H1 (cell line): ENCODE data around the gene IPO9. TPM values are rescaled to one million over a fixed set of nuclear protein-coding genes. Genes with fewer than 3 reads are reported as not detected.

Experiments used
- CTCF ChIA-PET: fragments of 300-600 bp; sonication (Branson Sonifier 250); formaldehyde crosslinking; loops from one replicate; lab custom pipeline; 2021; ENCODE audit not compliant: partially characterized antibody; lab: Charles Lee
- POLR2A ChIA-PET: fragments of 300-600 bp; sonication (Branson Sonifier 250); formaldehyde crosslinking; loops from one replicate; lab custom pipeline; 2021; ENCODE audit warnings: inconsistent platforms; ENCODE audit not compliant: partially characterized antibody; lab: Charles Lee
- DNase-seq, 2 experiments: peaks; one replicate each; pipeline versions ENCODE4 v3.0.0 to v3.0.0-alpha.2; 2010 to 2022; ENCODE audit warnings: low spot score in 2 of 2, low read depth in 1 of 2, mixed read lengths in 1 of 2
- FAIRE-seq: peaks from 2 replicates; lab custom pipeline; 2011; peaks lifted over from hg19 to GRCh38; lab: Jason Lieb, UNC
- H2AFZ ChIP-seq: 2 replicates; pipeline ENCODE4 v1.8.1; 2012; ENCODE audit warnings: low read length, inconsistent platforms
- H2AK5ac ChIP-seq: 2 replicates; pipeline ENCODE4 v1.6.1; 2013; ENCODE audit warnings: low read depth, low read length
- H2BK120ac ChIP-seq: replicated peaks from 2 replicates; pipeline ENCODE3; 2013; ENCODE audit warnings: low read depth, low read length, inconsistent platforms
- H2BK12ac ChIP-seq: 2 replicates; pipeline ENCODE4 v1.6.1; 2013; ENCODE audit warnings: low read depth, low read length
- H2BK15ac ChIP-seq: 2 replicates; pipeline ENCODE4 v1.6.1; 2013; ENCODE audit warnings: low read length
- H2BK20ac ChIP-seq: 2 replicates; pipeline ENCODE4 v1.6.1; 2013; ENCODE audit warnings: low read length
- H2BK5ac ChIP-seq: 2 replicates; pipeline ENCODE4 v1.6.1; 2013; ENCODE audit warnings: low read depth, low read length
- H3K14ac ChIP-seq: 2 replicates; pipeline ENCODE4 v1.6.1; 2013; ENCODE audit warnings: inconsistent platforms; ENCODE audit not compliant: insufficient read length
- H3K18ac ChIP-seq: 2 replicates; pipeline ENCODE4 v1.6.1; 2013; ENCODE audit warnings: low read length; ENCODE audit errors: extremely low read depth
- H3K23ac ChIP-seq: 2 replicates; pipeline ENCODE4 v1.6.1; 2013; ENCODE audit warnings: inconsistent platforms; ENCODE audit not compliant: insufficient read length
- H3K23me2 ChIP-seq: 2 replicates; pipeline ENCODE4 v1.6.1; 2013; ENCODE audit warnings: low read depth, low read length
- H3K27ac ChIP-seq: 2 replicates; pipeline ENCODE4 v1.6.1; 2011; ENCODE audit warnings: low read depth, low read length, inconsistent platforms
- H3K27me3 ChIP-seq, 4 experiments: replicated peaks in 1 of 4; 1 replicate in 1 of 4; 2 replicates in 3 of 4; pipeline versions ENCODE4 v1.6.1 to v1.8.1; 2011 to 2013; ENCODE audit warnings: low read length in 3 of 4, mild to moderate bottlenecking in 3 of 4, inconsistent platforms in 2 of 4, mixed read lengths in 2 of 4, moderate library complexity in 1 of 4; ENCODE audit not compliant: control insufficient read depth in 3 of 4, insufficient read depth in 3 of 4; ENCODE audit errors: extremely low read depth in 1 of 4
- H3K36me3 ChIP-seq, 4 experiments: 2 replicates each; pipeline versions ENCODE4 v1.6.1 to v1.8.1; 2011 to 2013; ENCODE audit warnings: mild to moderate bottlenecking in 4 of 4, low read length in 3 of 4, moderate library complexity in 2 of 4, control low read depth in 1 of 4, inconsistent platforms in 1 of 4; ENCODE audit not compliant: insufficient read depth in 4 of 4, control insufficient read depth in 2 of 4
- H3K4ac ChIP-seq: replicated peaks from 2 replicates; pipeline ENCODE3; 2013; ENCODE audit warnings: low read length, low read depth, mixed read lengths, inconsistent platforms; ENCODE audit not compliant: insufficient read length
- H3K4me1 ChIP-seq, 4 experiments: replicated peaks in 1 of 4; 1 replicate in 1 of 4; 2 replicates in 3 of 4; pipeline versions ENCODE4 v1.6.1 to v1.8.1; 2011 to 2013; ENCODE audit warnings: low read length in 3 of 4, inconsistent platforms in 2 of 4, mixed read lengths in 1 of 4; ENCODE audit not compliant: insufficient read depth in 4 of 4, control insufficient read depth in 3 of 4
- H3K4me2 ChIP-seq, 2 experiments: 2 replicates each; pipeline versions ENCODE4 v1.6.1 to v1.8.1; 2011 to 2013; ENCODE audit warnings: low read depth in 2 of 2, low read length in 2 of 2, control low read depth in 1 of 2, inconsistent platforms in 1 of 2, mild to moderate bottlenecking in 1 of 2; ENCODE audit not compliant: insufficient read depth in 1 of 2
- H3K4me3 ChIP-seq, 4 experiments: fragments of 200-600, 300-600 bp in 1 of 4; sonication (generic), shearing (Covaris generic), sonication (Bioruptor Twin) in 1 of 4; 2 replicates each; pipeline versions ENCODE4 v1.5.1 to v1.8.1; 2011 to 2016; ENCODE audit warnings: low read length in 4 of 4, low read depth in 3 of 4, control low read depth in 2 of 4, inconsistent platforms in 2 of 4, mild to moderate bottlenecking in 2 of 4, mixed read lengths in 1 of 4, moderate library complexity in 1 of 4; ENCODE audit not compliant: insufficient read depth in 2 of 4; ENCODE audit errors: extremely low read depth in 1 of 4
- H3K56ac ChIP-seq: replicated peaks from 2 replicates; pipeline ENCODE3; 2013; ENCODE audit warnings: low read depth, mild to moderate bottlenecking, mixed read lengths, low read length, inconsistent platforms; ENCODE audit not compliant: insufficient read length
- H3K79me1 ChIP-seq: 2 replicates; pipeline ENCODE4 v1.6.1; 2013; ENCODE audit warnings: low read depth, low read length, control low read depth
- H3K79me2 ChIP-seq, 2 experiments: 2 replicates each; pipeline versions ENCODE4 v1.6.1 to v1.8.1; 2012 to 2013; ENCODE audit warnings: low read length in 2 of 2, mild to moderate bottlenecking in 2 of 2, inconsistent platforms in 1 of 2; ENCODE audit not compliant: insufficient read depth in 2 of 2, control insufficient read depth in 1 of 2
- H3K9ac ChIP-seq, 4 experiments: replicated peaks in 1 of 4; 1 replicate in 1 of 4; 2 replicates in 3 of 4; pipeline versions ENCODE4 v1.6.1 to v1.8.1; 2011 to 2013; ENCODE audit warnings: low read depth in 3 of 4, low read length in 3 of 4, control low read depth in 2 of 4, mild to moderate bottlenecking in 2 of 4, moderate library complexity in 2 of 4, inconsistent platforms in 1 of 4; ENCODE audit errors: extremely low read depth in 1 of 4
- H3K9me3 ChIP-seq, 2 experiments: 2 replicates each; pipeline versions ENCODE4 v1.6.1 to v1.8.1; 2012 to 2013; ENCODE audit warnings: mild to moderate bottlenecking in 2 of 2, moderate library complexity in 2 of 2, control low read depth in 1 of 2, inconsistent platforms in 1 of 2, low read depth in 1 of 2, low read length in 1 of 2, mixed read lengths in 1 of 2; ENCODE audit not compliant: insufficient read depth in 2 of 2
- H4K20me1 ChIP-seq, 2 experiments: replicated peaks in 1 of 2; 2 replicates each; pipeline versions ENCODE3 to v1.8.1; 2011 to 2013; ENCODE audit warnings: inconsistent platforms in 2 of 2, low read length in 2 of 2, mild to moderate bottlenecking in 1 of 2; ENCODE audit not compliant: insufficient read depth in 2 of 2, control insufficient read depth in 1 of 2
- H4K5ac ChIP-seq: 2 replicates; pipeline ENCODE4 v1.6.1; 2013; ENCODE audit warnings: low read length, low read depth, mixed read lengths, inconsistent platforms; ENCODE audit not compliant: insufficient read length
- H4K8ac ChIP-seq: 2 replicates; pipeline ENCODE4 v1.8.0; 2013; ENCODE audit warnings: mild to moderate bottlenecking, moderate library complexity, low read length, inconsistent platforms; ENCODE audit not compliant: insufficient read depth; ENCODE audit errors: extremely low read depth
- H4K91ac ChIP-seq: replicated peaks from 2 replicates; pipeline ENCODE3; 2013; ENCODE audit warnings: low read length, mixed read lengths, inconsistent platforms; ENCODE audit not compliant: insufficient read length
- BACH1 ChIP-seq: IDR thresholded peaks from 2 replicates; pipeline ENCODE4 v1.6.1; 2012; ENCODE audit warnings: low read length, improper control_type of control experiment
- CBX8 ChIP-seq: fragments of 300-800, 300-1000 bp; sonication (generic); IDR thresholded peaks from 2 replicates; pipeline ENCODE4 v1.7.1; 2016; ENCODE audit warnings: low read depth, low read length, borderline replicate concordance
- EP300 ChIP-seq, 2 experiments: IDR thresholded peaks; 1 replicate in 1 of 2; 2 replicates in 1 of 2; pipeline ENCODE4 v1.6.1; 2011 to 2012; ENCODE audit warnings: low read depth in 2 of 2, low read length in 2 of 2, mild to moderate bottlenecking in 2 of 2, borderline replicate concordance in 1 of 2, inconsistent platforms in 1 of 2, moderate library complexity in 1 of 2
- FOSL1 ChIP-seq: IDR thresholded peaks from 2 replicates; pipeline ENCODE4 v1.6.1; 2011; ENCODE audit warnings: mild to moderate bottlenecking, low read depth, low read length, moderate library complexity; ENCODE audit not compliant: insufficient read depth
- GABPA ChIP-seq: IDR thresholded peaks from 2 replicates; pipeline ENCODE4 v1.6.1; 2011; ENCODE audit warnings: mild to moderate bottlenecking, low read length, moderate library complexity, borderline replicate concordance; ENCODE audit not compliant: insufficient read depth
- JUN ChIP-seq: IDR thresholded peaks from 2 replicates; pipeline ENCODE4 v1.6.1; 2011; ENCODE audit warnings: low read depth, mild to moderate bottlenecking, improper control_type of control experiment, low read length
- NANOG ChIP-seq: IDR thresholded peaks from 2 replicates; pipeline ENCODE4 v1.6.1; 2011; ENCODE audit warnings: low read length, low read depth, mild to moderate bottlenecking, inconsistent platforms; ENCODE audit not compliant: insufficient read depth, poor library complexity, severe bottlenecking
- POU5F1 ChIP-seq: IDR thresholded peaks from 2 replicates; pipeline ENCODE4 v1.6.1; 2011; ENCODE audit warnings: low read depth, mild to moderate bottlenecking, low read length, moderate library complexity
- RFX5 ChIP-seq: IDR thresholded peaks from 2 replicates; pipeline ENCODE4 v1.6.1; 2011; ENCODE audit warnings: low read depth, low read length, improper control_type of control experiment, borderline replicate concordance
- SIN3A ChIP-seq, 2 experiments: IDR thresholded peaks in 1 of 2; conservative IDR thresholded peaks in 1 of 2; 2 replicates each; pipeline ENCODE4 v1.6.1; 2011 to 2012; ENCODE audit warnings: low read length in 2 of 2, improper control_type of control experiment in 1 of 2, low read depth in 1 of 2, mild to moderate bottlenecking in 1 of 2
- SP4 ChIP-seq: IDR thresholded peaks from 2 replicates; pipeline ENCODE4 v1.6.1; 2012; ENCODE audit warnings: low read length, inconsistent platforms
- SUZ12 ChIP-seq: fragments of 200-600 bp; sonication (generic); IDR thresholded peaks from 2 replicates; pipeline ENCODE4 v1.6.1; 2012; ENCODE audit warnings: mild to moderate bottlenecking, inconsistent platforms, low read length, moderate library complexity, mixed read lengths
- ZNF274 ChIP-seq: IDR thresholded peaks from 2 replicates; pipeline ENCODE4 v1.7.0; 2012; ENCODE audit warnings: low read length, borderline replicate concordance; ENCODE audit errors: extremely low read depth
- polyA plus RNA-seq, 7 experiments: library from polyadenylated mRNA; depleted of rRNA in 3 of 7; stranded (reverse) in 5 of 7; unstranded in 2 of 7; fragments of >200 nt in 5 of 7; fragments of 200-250 nt in 2 of 7; gene quantifications; 1 replicate in 5 of 7; 2 replicates in 1 of 7; 4 replicates in 1 of 7; pipeline versions ENCODE4 v1.2.1 to v1.2.3, GENCODE V29; 2011 to 2013; ENCODE audit warnings: missing spikeins in 2 of 7, mixed read lengths in 2 of 7
- total RNA-seq: library from RNA; stranded (reverse); fragmentation: NEBNext Ultra II Directional; extraction: Animal tissue kit (Norgen Biotek cat#: 25700); gene quantifications from 2 replicates; pipeline ENCODE4 v1.2.1, GENCODE V29; 2021
- TF ChIP-seq, protein P1 (sequence below): IDR thresholded peaks from 2 replicates; pipeline ENCODE4 v1.6.1; 2011; ENCODE audit warnings: low read depth, mild to moderate bottlenecking, low read length; ENCODE audit not compliant: insufficient read depth

IPO9 gene
- total and polyA plus RNA-seq, 2 of the 8 experiments (the other 6 are each of a cell fraction or from before 2014, with no cell fraction given): 61.0 to 122 TPM

DNA sequence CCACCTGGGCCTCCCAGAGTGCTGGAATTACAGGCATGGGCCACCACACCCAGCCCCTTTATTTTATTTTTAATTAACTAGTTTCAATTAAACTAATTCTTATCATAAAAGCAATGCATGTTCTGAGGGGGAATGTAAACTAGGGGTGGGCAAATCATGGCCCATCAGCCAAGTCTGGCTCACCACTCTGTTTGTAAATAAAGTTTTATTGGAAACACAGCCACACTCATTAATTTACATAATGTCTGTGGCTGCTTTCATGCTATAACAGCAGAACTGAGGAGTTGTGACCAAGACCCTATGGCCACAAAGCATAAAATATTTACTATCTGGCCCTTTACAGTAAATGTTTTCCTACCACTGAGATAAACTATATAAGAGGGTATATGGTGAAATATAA lies 28.7 kb upstream of the IPO9 start:
- CTCF ChIA-PET: interaction anchor here (0.8 to 2.7 kb wide), 2 partner anchors 15 to 91 kb away, joined by 3 to 17 read pairs; no protein-coding TSS in a partner anchor
- peaks cover 3 to 46% (median 15%) of the 10 kb centered on the region in 4 experiments; a peak in 6 of 8 replicates for H3K36me3 ChIP-seq
- no peak overlapping the region for H2AK5ac ChIP-seq
- H3K9ac ChIP-seq: no peak overlapping the region
- no peaks in the 10 kb centered on the region for H3K9me3 ChIP-seq
- H3K27me3 ChIP-seq: no peaks in the 10 kb centered on the region
- no peak overlapping the region for H4K91ac ChIP-seq
- H3K4ac ChIP-seq: no peak overlapping the region
- no peak overlapping the region for H3K14ac ChIP-seq
- no peak overlapping the region for H3K23ac ChIP-seq
- H2BK120ac ChIP-seq: no peak overlapping the region
- FAIRE-seq (no peak), DNase-seq (no peak)
- H2BK20ac ChIP-seq: no peak overlapping the region
- H3K4me2 ChIP-seq: no peak overlapping the region
- H3K4me3 ChIP-seq: no peak overlapping the region
- H2BK5ac ChIP-seq: no peak overlapping the region
- H4K5ac ChIP-seq: no peak overlapping the region
- no peak overlapping the region for H2BK15ac ChIP-seq
- peaks cover 2% of the 10 kb centered on the region; the same call in 1 of the 2 replicates for H3K23me2 ChIP-seq
- no peaks in the 10 kb centered on the region for H4K20me1 ChIP-seq
- no peak overlapping the region for H4K8ac ChIP-seq
- H2AFZ ChIP-seq: no peak overlapping the region
- H3K56ac ChIP-seq: no peak overlapping the region
- no peak overlapping the region for H2BK12ac ChIP-seq
- H3K27ac ChIP-seq: no peak overlapping the region
- H3K79me2 ChIP-seq: no peaks in the 10 kb centered on the region
- no peaks in the 10 kb centered on the region for H3K79me1 ChIP-seq
- POLR2A ChIA-PET: no interaction called here
- H3K18ac ChIP-seq: no peak overlapping the region
- no peaks in the 10 kb centered on the region for H3K4me1 ChIP-seq
- TF ChIP-seq JUN (no peak), BACH1 (no peak), CBX8 (no peak), SUZ12 (no peak), NANOG (no peak), EP300 (IDR thresholded peaks at IDR 0.05; ENCODE audit: borderline replicate concordance in 1 of 2, low read depth in 2 of 2, low read length in 2 of 2) (no peak), SP4 (no peak), ZNF274 (no peak), GABPA (no peak), RFX5 (no peak), FOSL1 (no peak), SIN3A (conservative IDR thresholded peaks at IDR 0.05 in 1 of 2, IDR thresholded peaks at IDR 0.05 in 1 of 2; ENCODE audit: low read depth in 1 of 2, low read length in 2 of 2) (no peak), POU5F1 (no peak)
- TF ChIP-seq, protein P1, sequence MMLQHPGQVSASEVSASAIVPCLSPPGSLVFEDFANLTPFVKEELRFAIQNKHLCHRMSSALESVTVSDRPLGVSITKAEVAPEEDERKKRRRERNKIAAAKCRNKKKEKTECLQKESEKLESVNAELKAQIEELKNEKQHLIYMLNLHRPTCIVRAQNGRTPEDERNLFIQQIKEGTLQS: no peak
